DOHH2 (cell line): ENCODE measurements around the gene PDE8B.

ENCODE experiments used
- H3F3A ChIP-seq: fragments of 200-600 bp; sonication (generic), shearing (Covaris generic); 2 replicates; pipeline ENCODE4 v1.6.0; 2016; ENCODE audit warnings: antibody characterized with exemption, mild to moderate bottlenecking; ENCODE audit not compliant: control insufficient read depth, insufficient read depth
- H3K27ac ChIP-seq: fragments of 200-600 bp; sonication (generic); 2 replicates; pipeline ENCODE4 v1.5.1; 2014; ENCODE audit warnings: low read depth, mild to moderate bottlenecking, low read length, moderate library complexity
- H3K27me3 ChIP-seq: fragments of 200-600 bp; sonication (generic); 2 replicates; pipeline ENCODE4 v1.6.1; 2014; ENCODE audit warnings: mild to moderate bottlenecking, low read length, mixed read lengths; ENCODE audit not compliant: control insufficient read depth
- H3K36me3 ChIP-seq: fragments of 200-600 bp; sonication (generic); 2 replicates; pipeline ENCODE4 v1.6.1; 2014; ENCODE audit warnings: mild to moderate bottlenecking, low read length, moderate library complexity, mixed read lengths; ENCODE audit not compliant: control insufficient read depth
- H3K4me1 ChIP-seq: fragments of 200-600 bp; sonication (generic); 2 replicates; pipeline ENCODE4 v1.6.1; 2014; ENCODE audit warnings: mild to moderate bottlenecking, low read length, mixed read lengths; ENCODE audit not compliant: control insufficient read depth
- H3K4me2 ChIP-seq: fragments of 200-600 bp; sonication (generic); 2 replicates; pipeline ENCODE4 v1.6.0; 2014; ENCODE audit warnings: mild to moderate bottlenecking, low read length, moderate library complexity
- H3K4me3 ChIP-seq: fragments of 200-600 bp; sonication (generic); 2 replicates; pipeline ENCODE4 v1.5.1; 2014; ENCODE audit warnings: mild to moderate bottlenecking, low read length, mixed read lengths
- H3K79me2 ChIP-seq: fragments of 200-600 bp; sonication (generic); 2 replicates; pipeline ENCODE4 v1.6.1; 2014; ENCODE audit warnings: mild to moderate bottlenecking, low read length, mixed read lengths; ENCODE audit not compliant: control insufficient read depth
- H3K9me2 ChIP-seq: fragments of 200-600 bp; sonication (generic); replicated peaks from 2 replicates; pipeline ENCODE4 v1.6.1; 2014; ENCODE audit warnings: mild to moderate bottlenecking, low read length, mixed read lengths; ENCODE audit not compliant: control insufficient read depth
- H3K9me3 ChIP-seq: fragments of 200-600 bp; sonication (generic); 2 replicates; pipeline ENCODE4 v1.6.1; 2014; ENCODE audit warnings: antibody characterized with exemption, low read length, mixed read lengths; ENCODE audit not compliant: control insufficient read depth, insufficient read depth
- H4K20me1 ChIP-seq: fragments of 200-600 bp; sonication (generic); 2 replicates; pipeline ENCODE4 v1.6.0; 2014; ENCODE audit warnings: low read depth, mild to moderate bottlenecking, antibody characterized with exemption, low read length, moderate library complexity; ENCODE audit not compliant: control insufficient read depth, insufficient read depth
- EZH2phosphoT487 ChIP-seq: fragments of 200-600 bp; sonication (generic); IDR thresholded peaks from 2 replicates; pipeline ENCODE4 v1.6.1; 2017; ENCODE audit warnings: borderline replicate concordance, mild to moderate bottlenecking, antibody characterized with exemption, low read length, moderate library complexity, mixed read lengths
- TF ChIP-seq, protein P1 (sequence below): fragments of 200-600 bp; sonication (generic); IDR thresholded peaks from one replicate; pipeline ENCODE4 v1.5.1; 2014; ENCODE audit warnings: antibody characterized with exemption, mild to moderate bottlenecking, low read depth, low read length; ENCODE audit not compliant: poor library complexity, severe bottlenecking

The PDE8B gene

DNA sequence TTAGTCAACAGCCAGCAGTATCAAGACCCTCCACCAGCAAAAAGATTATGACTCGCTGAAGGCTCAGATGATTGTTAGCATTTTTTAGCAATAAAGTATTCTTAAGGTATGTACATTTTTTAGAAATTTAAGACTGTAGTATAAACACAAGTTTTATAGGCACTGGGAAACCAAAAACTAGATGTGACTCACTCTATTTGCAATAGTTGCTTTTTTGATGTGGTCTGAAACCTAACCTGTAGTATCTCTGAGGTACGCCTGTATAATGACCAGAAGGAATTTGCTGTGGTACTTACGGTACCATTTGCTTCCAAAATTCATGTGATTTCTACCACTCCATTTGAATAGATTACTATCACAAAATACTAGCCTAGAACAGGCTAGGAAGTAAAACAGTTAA lies 220.8 kb downstream of the PDE8B start:
- no peaks in the 10 kb centered on the region for H3K9me2 ChIP-seq
- H3F3A ChIP-seq = no peaks in the 10 kb centered on the region
- TF ChIP-seq, protein P1, sequence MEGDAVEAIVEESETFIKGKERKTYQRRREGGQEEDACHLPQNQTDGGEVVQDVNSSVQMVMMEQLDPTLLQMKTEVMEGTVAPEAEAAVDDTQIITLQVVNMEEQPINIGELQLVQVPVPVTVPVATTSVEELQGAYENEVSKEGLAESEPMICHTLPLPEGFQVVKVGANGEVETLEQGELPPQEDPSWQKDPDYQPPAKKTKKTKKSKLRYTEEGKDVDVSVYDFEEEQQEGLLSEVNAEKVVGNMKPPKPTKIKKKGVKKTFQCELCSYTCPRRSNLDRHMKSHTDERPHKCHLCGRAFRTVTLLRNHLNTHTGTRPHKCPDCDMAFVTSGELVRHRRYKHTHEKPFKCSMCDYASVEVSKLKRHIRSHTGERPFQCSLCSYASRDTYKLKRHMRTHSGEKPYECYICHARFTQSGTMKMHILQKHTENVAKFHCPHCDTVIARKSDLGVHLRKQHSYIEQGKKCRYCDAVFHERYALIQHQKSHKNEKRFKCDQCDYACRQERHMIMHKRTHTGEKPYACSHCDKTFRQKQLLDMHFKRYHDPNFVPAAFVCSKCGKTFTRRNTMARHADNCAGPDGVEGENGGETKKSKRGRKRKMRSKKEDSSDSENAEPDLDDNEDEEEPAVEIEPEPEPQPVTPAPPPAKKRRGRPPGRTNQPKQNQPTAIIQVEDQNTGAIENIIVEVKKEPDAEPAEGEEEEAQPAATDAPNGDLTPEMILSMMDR = no peak
- no peak for TF ChIP-seq EZH2phosphoT487
- H3K9me3 ChIP-seq = no peaks in the 10 kb centered on the region
- no peak overlapping the region for H3K4me3 ChIP-seq
- H3K27ac ChIP-seq = no peak overlapping the region
- H3K4me2 ChIP-seq = no peak overlapping the region
- no peaks in the 10 kb centered on the region for H4K20me1 ChIP-seq
- peaks cover 54% of the 10 kb centered on the region for H3K36me3 ChIP-seq
- H3K27me3 ChIP-seq = no peaks in the 10 kb centered on the region
- H3K79me2 ChIP-seq = no peaks in the 10 kb centered on the region
- no peaks in the 10 kb centered on the region for H3K4me1 ChIP-seq

DNA sequence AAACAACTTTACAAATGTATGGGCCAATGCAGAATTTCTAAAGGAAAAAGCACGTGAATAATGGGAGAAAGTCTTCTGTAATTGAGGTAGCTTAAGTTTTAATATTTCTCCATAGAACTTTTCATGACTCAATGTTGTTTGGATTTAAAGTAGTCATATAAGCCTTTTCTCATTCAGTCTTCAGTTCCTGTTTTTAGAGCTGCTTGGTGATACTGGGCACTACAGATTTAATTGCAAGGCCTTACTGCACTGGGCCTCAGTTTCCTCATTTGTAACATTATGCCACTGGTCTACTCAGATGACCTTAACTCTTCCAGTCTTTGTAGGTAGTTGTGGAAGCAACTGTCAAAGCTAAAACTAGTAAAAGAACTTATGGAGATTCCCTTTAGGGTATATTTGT lies 221.2 kb downstream of the PDE8B start:
- Histone ChIP-seq H3K4me1 (no peaks in the 10 kb centered on the region), H3K9me3 (no peaks in the 10 kb centered on the region), H3K79me2 (no peaks in the 10 kb centered on the region), H3K4me2 (no peak overlapping the region), H4K20me1 (no peaks in the 10 kb centered on the region), H3F3A (no peaks in the 10 kb centered on the region), H3K9me2 (no peaks in the 10 kb centered on the region), H3K36me3 (peaks cover 56% of the 10 kb centered on the region), H3K27ac (no peak overlapping the region), H3K4me3 (no peak overlapping the region), H3K27me3 (no peaks in the 10 kb centered on the region)
- TF ChIP-seq, protein P1 = no peak
- TF ChIP-seq EZH2phosphoT487 = no peak

DNA sequence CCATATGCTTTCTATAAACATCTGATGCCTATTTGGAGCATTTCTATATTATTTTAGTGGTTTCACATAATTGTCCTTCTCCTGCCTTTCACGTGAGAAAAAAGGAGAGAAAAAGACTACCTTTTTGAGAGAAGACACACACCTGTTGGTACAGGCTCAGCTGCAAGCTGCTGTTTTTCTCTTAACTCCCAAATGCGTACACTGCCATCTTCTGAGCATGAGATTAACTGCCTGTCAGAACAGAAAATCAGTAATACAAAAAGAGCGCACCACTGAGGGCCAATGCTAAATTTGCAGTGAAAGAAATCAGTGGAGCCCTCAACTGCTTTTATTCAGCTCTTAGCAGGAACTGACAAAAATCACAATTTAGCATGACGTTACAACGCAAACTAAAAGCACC lies 226.7 kb downstream of the PDE8B start:
- H3K9me2 ChIP-seq = no peaks in the 10 kb centered on the region
- H3K27me3 ChIP-seq = no peaks in the 10 kb centered on the region
- H3F3A ChIP-seq = no peaks in the 10 kb centered on the region
- no peaks in the 10 kb centered on the region for H3K79me2 ChIP-seq
- no peaks in the 10 kb centered on the region for H4K20me1 ChIP-seq
- peaks cover 61% of the 10 kb centered on the region for H3K36me3 ChIP-seq
- no peak overlapping the region for H3K4me2 ChIP-seq
- H3K4me1 ChIP-seq = no peaks in the 10 kb centered on the region
- H3K4me3 ChIP-seq = no peak overlapping the region
- H3K9me3 ChIP-seq = no peaks in the 10 kb centered on the region
- TF ChIP-seq, protein P1 = no peak
- no peak for TF ChIP-seq EZH2phosphoT487
- H3K27ac ChIP-seq = no peak overlapping the region

GRCh38 chr5:77438071-77438470 lies 227.6 kb downstream of the PDE8B start:
- Histone ChIP-seq H3K27ac (no peak overlapping the region), H3F3A (no peaks in the 10 kb centered on the region), H3K4me1 (no peaks in the 10 kb centered on the region), H3K9me2 (no peaks in the 10 kb centered on the region), H3K9me3 (no peaks in the 10 kb centered on the region), H3K79me2 (no peaks in the 10 kb centered on the region), H3K36me3 (peaks cover 52% of the 10 kb centered on the region), H3K4me2 (no peak overlapping the region), H3K27me3 (no peaks in the 10 kb centered on the region), H3K4me3 (no peak overlapping the region), H4K20me1 (no peaks in the 10 kb centered on the region)
- TF ChIP-seq, protein P1 = no peak
